Measurements from ENCODE around the gene PODNL1.

Gene PODNL1

DNA sequence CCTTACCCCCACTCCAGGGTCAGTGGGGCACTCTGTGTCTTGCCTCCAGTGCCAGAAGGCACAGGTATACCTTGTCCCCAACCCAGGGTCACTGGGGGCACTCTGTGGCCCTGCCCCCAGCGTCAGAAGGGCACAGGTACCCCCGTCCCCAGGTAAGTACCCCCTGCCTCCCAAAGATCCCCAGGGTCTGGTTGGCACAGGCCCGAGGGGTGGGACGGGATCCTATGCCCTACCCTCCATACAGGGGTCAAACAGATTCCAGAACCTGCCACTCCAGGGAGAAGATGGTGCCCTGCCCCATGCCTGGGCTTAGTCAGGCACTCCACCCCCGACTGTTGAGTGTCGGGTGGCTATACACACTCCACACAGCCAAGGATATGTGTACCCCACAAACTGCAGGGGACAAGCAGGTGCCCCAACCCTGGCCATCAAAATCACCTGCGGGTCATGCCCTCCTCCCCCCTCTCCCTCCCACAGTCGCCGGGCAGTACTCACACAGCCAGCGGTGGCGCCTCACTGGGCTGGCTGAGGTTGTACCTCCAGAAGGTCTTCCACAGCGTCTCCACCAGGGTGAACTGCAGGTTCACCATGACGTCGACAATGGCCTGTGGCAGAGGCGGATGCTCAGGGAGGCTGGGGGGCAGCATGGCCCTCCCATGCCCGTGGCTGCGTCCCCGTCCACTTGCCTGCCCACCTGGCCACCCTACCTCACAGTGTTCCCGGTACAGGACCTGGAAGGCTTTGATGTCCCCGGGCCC lies 27.9 kb upstream of the PODNL1 start:
- TF ChIP-seq, protein P1, sequence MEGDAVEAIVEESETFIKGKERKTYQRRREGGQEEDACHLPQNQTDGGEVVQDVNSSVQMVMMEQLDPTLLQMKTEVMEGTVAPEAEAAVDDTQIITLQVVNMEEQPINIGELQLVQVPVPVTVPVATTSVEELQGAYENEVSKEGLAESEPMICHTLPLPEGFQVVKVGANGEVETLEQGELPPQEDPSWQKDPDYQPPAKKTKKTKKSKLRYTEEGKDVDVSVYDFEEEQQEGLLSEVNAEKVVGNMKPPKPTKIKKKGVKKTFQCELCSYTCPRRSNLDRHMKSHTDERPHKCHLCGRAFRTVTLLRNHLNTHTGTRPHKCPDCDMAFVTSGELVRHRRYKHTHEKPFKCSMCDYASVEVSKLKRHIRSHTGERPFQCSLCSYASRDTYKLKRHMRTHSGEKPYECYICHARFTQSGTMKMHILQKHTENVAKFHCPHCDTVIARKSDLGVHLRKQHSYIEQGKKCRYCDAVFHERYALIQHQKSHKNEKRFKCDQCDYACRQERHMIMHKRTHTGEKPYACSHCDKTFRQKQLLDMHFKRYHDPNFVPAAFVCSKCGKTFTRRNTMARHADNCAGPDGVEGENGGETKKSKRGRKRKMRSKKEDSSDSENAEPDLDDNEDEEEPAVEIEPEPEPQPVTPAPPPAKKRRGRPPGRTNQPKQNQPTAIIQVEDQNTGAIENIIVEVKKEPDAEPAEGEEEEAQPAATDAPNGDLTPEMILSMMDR (conservative IDR thresholded peaks at IDR 0.05): no peak
- no peak overlapping the region for H3K27ac ChIP-seq

DNA sequence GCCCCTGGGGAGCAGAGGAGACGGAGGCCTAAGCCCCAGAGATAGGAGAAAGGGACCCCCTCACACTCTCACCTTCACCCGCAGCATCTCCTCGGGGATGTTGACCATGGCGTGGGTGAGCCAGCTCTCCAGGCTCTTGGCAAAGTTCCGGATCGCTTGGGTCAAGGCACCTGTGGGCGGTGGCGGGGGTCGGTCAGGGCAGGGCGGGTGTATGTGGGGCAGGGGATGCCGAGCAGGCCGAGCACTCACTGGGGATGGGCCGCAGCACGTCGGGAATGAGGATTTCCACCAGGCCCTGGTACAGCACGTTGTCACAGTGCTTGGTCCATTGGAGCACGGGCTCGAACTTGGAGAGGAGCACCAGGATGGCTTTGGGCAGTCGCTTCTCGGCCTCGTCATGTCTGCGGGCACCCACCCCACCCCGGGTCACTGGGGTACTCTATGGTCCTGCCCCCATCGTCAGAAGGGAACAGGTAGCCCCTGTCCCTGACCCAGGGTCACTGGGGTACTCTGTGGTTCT lies 27.2 kb upstream of the PODNL1 start:
- TF ChIP-seq, protein P1 (conservative IDR thresholded peaks at IDR 0.05): no peak
- H3K27ac ChIP-seq: no peak overlapping the region

DNA sequence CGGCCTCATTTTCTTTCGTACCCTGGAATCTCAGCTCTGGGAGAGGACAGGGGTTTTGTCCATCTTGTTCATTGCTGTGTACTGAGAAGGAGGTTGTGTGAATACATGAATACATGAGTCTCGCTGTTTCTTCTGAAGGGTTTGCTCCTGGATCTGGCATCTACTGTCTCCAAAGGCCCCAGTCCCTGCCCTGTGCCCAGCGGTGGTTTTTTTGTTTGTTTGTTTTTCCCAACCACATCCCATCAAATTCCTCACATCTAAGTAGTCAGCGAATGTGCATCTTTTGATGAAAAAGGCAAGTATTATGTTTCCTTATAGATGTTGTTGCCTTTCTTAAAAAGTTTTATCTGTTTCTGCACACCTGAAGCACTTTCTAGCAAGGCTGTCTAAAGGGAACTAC lies 26.6 kb upstream of the PODNL1 start:
- TF ChIP-seq, protein P1 (conservative IDR thresholded peaks at IDR 0.05): no peak
- no peak overlapping the region for H3K27ac ChIP-seq

DNA sequence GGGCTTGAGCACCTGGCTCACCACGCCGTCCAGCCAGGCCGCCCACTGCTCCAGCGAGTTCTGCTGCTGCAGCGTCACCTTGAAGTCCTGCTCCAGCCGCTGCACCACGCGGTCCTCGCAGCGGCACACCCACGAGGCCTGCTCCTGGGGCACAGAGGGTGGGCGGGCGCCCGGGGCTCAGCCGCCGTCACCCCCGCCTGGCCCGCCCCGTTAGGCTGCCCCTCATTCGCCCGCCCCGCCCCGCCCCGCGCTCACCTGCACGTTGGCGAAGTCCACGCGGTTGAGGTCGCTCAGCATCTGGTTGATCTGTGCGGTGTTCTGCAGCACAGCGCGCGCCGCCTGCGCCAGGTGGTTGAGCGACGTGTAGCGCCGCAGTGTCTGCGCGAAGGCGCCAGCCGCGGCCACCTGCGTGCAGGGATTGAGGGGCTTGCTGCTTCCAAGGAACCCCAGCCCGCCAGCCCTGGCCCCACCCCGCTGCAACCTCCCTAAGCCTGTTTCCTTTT lies 25.4 kb upstream of the PODNL1 start:
- H3K27ac ChIP-seq: no peak overlapping the region
- TF ChIP-seq, protein P1 (conservative IDR thresholded peaks at IDR 0.05): no peak

DNA sequence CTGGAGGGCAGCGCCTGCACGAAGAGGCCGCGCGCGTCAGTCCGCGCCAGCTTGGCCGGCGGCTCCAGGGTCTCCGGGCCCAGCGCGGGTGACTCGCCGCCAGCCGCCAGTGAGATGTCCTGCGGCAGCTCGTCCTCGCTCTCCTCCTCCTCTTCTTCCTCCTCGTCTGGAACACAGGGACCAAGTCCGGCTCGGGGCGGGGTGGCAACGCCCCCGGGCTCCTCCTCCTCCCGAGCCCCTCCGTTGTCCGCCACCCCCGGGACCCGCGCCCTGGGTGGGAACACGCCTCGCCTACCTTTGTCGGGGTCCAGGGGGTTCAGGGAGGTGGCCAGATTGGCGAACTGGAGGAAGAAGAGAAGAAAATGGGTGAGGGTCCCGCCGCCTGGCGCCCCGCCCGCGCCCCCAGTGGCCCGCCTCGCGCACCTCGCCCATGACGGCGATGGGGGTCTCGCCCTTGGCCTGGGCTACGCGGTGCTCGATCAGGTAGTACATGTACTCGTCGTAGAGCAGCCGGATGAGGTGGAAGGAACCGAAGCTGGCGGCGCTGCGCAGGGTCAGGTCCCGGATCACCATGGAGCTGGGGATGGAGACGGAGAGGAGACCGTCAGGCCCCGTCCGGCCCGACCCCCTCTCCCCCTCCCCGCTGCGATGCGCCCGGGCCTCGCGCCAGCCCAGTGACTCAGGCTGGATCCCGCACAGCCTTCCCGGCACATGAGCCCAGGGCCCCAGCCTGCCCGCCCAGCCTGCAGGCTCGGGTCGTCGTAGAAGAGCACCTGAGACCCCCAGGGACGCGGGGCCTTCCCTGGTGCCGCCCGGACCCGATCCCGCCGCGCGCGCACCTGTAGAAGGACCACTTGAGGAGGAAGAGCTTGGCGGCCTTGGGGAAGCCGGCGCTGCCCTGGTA lies 24.7 kb upstream of the PODNL1 start:
- TF ChIP-seq, protein P1 (conservative IDR thresholded peaks at IDR 0.05): no peak
- no peak overlapping the region for H3K27ac ChIP-seq

DNA sequence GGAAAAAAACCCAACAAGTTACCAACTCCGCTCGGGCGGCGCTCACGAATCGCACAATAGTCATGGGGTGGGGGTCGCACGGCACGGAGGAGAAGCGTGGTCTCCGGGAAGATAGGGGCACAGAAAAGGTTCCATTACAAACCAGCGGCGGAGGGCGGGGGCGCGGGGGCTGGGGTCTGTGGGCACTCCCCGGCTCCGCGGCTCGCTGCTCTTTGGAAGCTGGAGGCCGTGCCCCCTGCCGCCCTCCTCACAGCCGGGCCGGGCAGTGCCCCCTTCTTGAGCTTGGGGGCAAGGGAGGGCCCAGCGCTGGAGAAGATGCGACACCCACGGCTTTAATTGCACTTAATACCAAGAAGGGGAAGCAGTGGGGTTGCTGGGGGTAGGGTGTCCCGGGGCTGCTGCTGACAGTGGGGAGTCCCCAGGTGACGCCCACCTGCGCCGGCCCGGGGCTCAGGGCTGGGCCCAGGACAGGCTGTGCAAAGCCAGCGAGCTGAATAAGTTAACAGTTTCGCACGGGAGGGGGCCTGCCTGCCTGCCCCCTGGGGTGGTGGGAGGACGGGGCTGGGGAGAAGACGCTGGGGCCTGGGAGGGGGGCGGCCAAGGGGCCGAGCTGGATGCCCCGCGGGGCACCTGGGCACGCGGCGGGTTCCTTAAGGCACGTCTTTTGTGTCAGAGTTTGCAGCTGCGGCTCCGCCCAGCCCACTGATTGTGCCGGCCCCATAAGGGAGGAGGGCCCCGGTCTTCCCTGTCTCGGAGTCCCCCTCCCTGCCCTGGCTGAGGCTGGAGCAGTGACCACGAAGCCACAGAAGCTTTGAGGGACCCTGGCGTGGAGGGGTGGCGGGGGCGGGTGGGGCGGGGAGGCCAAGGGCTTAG lies 23.8 kb upstream of the PODNL1 start:
- H3K27ac ChIP-seq: no peak overlapping the region
- TF ChIP-seq, protein P1 (conservative IDR thresholded peaks at IDR 0.05): no peak

Measured in VCaP (cell line).